Hepatocyte (in vitro differentiated cells): ENCODE results near the gene CDH19. TPM values are rescaled to one million over a fixed set of nuclear protein-coding genes. Genes with fewer than 3 reads are reported as not detected.

Source experiments
- DNase-seq: peaks from one replicate; pipeline ENCODE4 v3.0.0-alpha.2; 2016; ENCODE audit warnings: low spot score
- H2AFZ ChIP-seq: fragments of 200-600 bp; sonication (generic); 2 replicates; pipeline ENCODE4 v1.6.0; 2016; ENCODE audit warnings: antibody characterized with exemption, mild to moderate bottlenecking
- H3K27ac ChIP-seq: fragments of 200-600 bp; sonication (generic); 2 replicates; pipeline ENCODE4 v1.5.1; 2016; ENCODE audit warnings: mild to moderate bottlenecking
- H3K27me3 ChIP-seq: fragments of 200-600 bp; sonication (generic); 2 replicates; pipeline ENCODE4 v1.6.1; 2016
- H3K36me3 ChIP-seq: fragments of 200-600 bp; sonication (generic); replicated peaks from 2 replicates; pipeline ENCODE4 v1.5.1; 2016; ENCODE audit warnings: low read depth; ENCODE audit not compliant: insufficient read depth
- H3K4me1 ChIP-seq: fragments of 200-600 bp; sonication (generic); 2 replicates; pipeline ENCODE4 v1.5.1; 2016; ENCODE audit warnings: mild to moderate bottlenecking, moderate library complexity; ENCODE audit not compliant: insufficient read depth
- H3K4me2 ChIP-seq: fragments of 200-600 bp; sonication (generic); 2 replicates; pipeline ENCODE4 v1.6.0; 2016
- H3K4me3 ChIP-seq: fragments of 200-600 bp; sonication (generic); 2 replicates; pipeline ENCODE4 v1.5.1; 2016; ENCODE audit warnings: mild to moderate bottlenecking
- H3K79me2 ChIP-seq: fragments of 200-600 bp; sonication (generic); 2 replicates; pipeline ENCODE4 v1.6.0; 2017; ENCODE audit warnings: mild to moderate bottlenecking
- H3K9me2 ChIP-seq: fragments of 200-600 bp; sonication (generic); replicated peaks from 2 replicates; pipeline ENCODE4 v1.6.0; 2017; ENCODE audit warnings: mild to moderate bottlenecking; ENCODE audit not compliant: insufficient read depth
- H3K9me3 ChIP-seq: fragments of 200-600 bp; sonication (generic); 2 replicates; pipeline ENCODE4 v1.5.1; 2016; ENCODE audit warnings: low read depth, mild to moderate bottlenecking
- H4K20me1 ChIP-seq: fragments of 200-600 bp; sonication (generic); 2 replicates; pipeline ENCODE4 v1.6.0; 2016; ENCODE audit warnings: mild to moderate bottlenecking; ENCODE audit not compliant: insufficient read depth, poor library complexity, severe bottlenecking
- CTCF ChIP-seq: fragments of 200-600 bp; sonication (generic); IDR thresholded peaks from 2 replicates; pipeline ENCODE4 v1.5.1; 2016; ENCODE audit warnings: antibody characterized with exemption, mild to moderate bottlenecking; ENCODE audit not compliant: poor library complexity
- EZH2 ChIP-seq: fragments of 200-600 bp; sonication (generic); IDR thresholded peaks from 2 replicates; pipeline ENCODE4 v1.6.1; 2016; ENCODE audit warnings: antibody characterized with exemption, mild to moderate bottlenecking, borderline replicate concordance
- EZH2phosphoT487 ChIP-seq: fragments of 200-600 bp; sonication (generic); IDR thresholded peaks from one replicate; pipeline ENCODE4 v1.6.1; 2018; ENCODE audit warnings: antibody characterized with exemption, mild to moderate bottlenecking, low read depth, moderate library complexity; ENCODE audit not compliant: unreplicated experiment, severe bottlenecking
- whole genome bisulfite sequencing: methylation state at CpG from one replicate; pipeline ENCODE4 v1.1.6; 2016; ENCODE audit warnings: low lambda C conversion rate; ENCODE audit errors: missing lambda C conversion rate; 5-methylcytosine and 5-hydroxymethylcytosine counted together
- polyA plus RNA-seq: library from polyadenylated mRNA; unstranded; fragments of >200 nt; fragmentation: Nextera tagmentation; extraction: Ambion mirVana; gene quantifications from 2 replicates; pipeline ENCODE4 v1.2.1, GENCODE V29; 2016
- total RNA-seq: library from RNA; depleted of rRNA; stranded (reverse); fragments of >200 nt; gene quantifications from 2 replicates; pipeline ENCODE4 v1.2.3, GENCODE V29; 2014

CDH19 gene
- total and polyA plus RNA-seq, 2 experiments from 2014 or later = not detected

DNA sequence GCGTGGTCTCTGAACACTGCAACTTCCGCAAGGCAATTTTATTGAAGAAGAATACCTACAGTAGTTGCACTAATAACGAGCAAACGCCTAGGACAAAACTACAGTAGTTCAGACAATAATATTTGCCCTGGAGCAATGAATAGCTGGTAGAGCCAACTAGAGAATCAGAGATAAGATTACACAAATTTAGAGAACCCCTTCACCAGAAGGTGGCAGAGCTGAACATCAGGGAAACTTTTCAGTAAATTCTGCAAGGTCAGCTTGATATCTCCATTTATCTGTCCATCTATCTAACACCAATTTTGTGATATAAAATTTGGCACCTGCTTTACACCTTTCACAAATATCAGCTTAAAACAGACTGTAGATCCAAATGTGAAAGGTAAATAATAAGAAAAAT, 43.8 kb downstream of the CDH19 start:
- TF ChIP-seq EZH2phosphoT487 (no peak), CTCF (peak; percentile 45), EZH2 (no peak)
- Histone ChIP-seq H3K4me3 (no peak overlapping the region), H3K4me1 (no peaks in the 10 kb centered on the region), H3K4me2 (no peak overlapping the region), H3K27me3 (no peaks in the 10 kb centered on the region), H4K20me1 (no peaks in the 10 kb centered on the region), H2AFZ (no peak overlapping the region), H3K36me3 (no peaks in the 10 kb centered on the region), H3K9me3 (no peaks in the 10 kb centered on the region), H3K79me2 (no peaks in the 10 kb centered on the region), H3K9me2 (no peaks in the 10 kb centered on the region), H3K27ac (no peak overlapping the region)
- 56% methylated on average over 4 of the region's 4 CpGs for WGBS
- DNase-seq = peak; percentile 25

- no peak overlapping the region for H3K4me3 ChIP-seq
- no peaks in the 10 kb centered on the region for H4K20me1 ChIP-seq
- H3K27me3 ChIP-seq = no peaks in the 10 kb centered on the region
- no peak for DNase-seq
- no peak overlapping the region for H3K4me2 ChIP-seq
- H2AFZ ChIP-seq = no peak overlapping the region
- TF ChIP-seq EZH2phosphoT487 = no peak
- no peaks in the 10 kb centered on the region for H3K9me3 ChIP-seq
- H3K79me2 ChIP-seq = no peaks in the 10 kb centered on the region
- H3K4me1 ChIP-seq = no peaks in the 10 kb centered on the region
- H3K9me2 ChIP-seq = no peaks in the 10 kb centered on the region
- no peaks in the 10 kb centered on the region for H3K36me3 ChIP-seq
- no peak overlapping the region for H3K27ac ChIP-seq
- 66% methylated on average over 5 of the region's 5 CpGs for WGBS
These were observed 45.1 kb downstream of the CDH19 start for GRCh38 chr18:66558773-66559172.

- H3K9me3 ChIP-seq = no peaks in the 10 kb centered on the region
These were observed 46.8 kb downstream of the CDH19 start for GRCh38 chr18:66557091-66557490.

DNA sequence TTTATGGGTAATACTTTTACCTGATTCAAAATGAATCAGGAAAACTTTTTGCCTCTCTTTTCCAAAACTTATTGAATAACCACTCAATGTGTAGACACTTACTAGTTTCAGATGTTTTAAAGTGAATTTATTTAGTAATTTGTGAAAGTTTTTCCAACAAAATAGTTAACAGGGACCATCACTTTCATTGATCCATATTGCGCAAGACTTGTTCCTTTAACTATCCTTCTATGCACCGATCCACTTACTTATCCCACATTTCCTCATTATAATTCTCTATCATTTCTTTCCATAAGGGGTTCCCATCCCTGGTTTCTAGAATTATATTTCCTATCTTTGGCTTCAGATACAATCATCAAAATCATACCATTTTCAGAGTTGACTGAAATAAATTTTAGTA, 48.3 kb downstream of the CDH19 start:
- no peak overlapping the region for H3K4me2 ChIP-seq
- no peaks in the 10 kb centered on the region for H3K9me3 ChIP-seq
- no peak overlapping the region for H2AFZ ChIP-seq
- H3K27ac ChIP-seq = no peak overlapping the region
- H3K9me2 ChIP-seq = no peaks in the 10 kb centered on the region
- H3K79me2 ChIP-seq = no peaks in the 10 kb centered on the region
- H3K4me3 ChIP-seq = no peak overlapping the region
- WGBS = 100% methylated on average over 2 of the region's 2 CpGs
- no peak for TF ChIP-seq EZH2
- TF ChIP-seq EZH2phosphoT487 = no peak
- TF ChIP-seq CTCF = no peak
- H3K36me3 ChIP-seq = no peaks in the 10 kb centered on the region
- no peaks in the 10 kb centered on the region for H3K27me3 ChIP-seq
- no peaks in the 10 kb centered on the region for H3K4me1 ChIP-seq
- no peak for DNase-seq
- no peaks in the 10 kb centered on the region for H4K20me1 ChIP-seq

More at GRCh38 chr18:66557091-66557490, 46.8 kb downstream of the CDH19 start:
- H2AFZ ChIP-seq = no peak overlapping the region
- H4K20me1 ChIP-seq = no peaks in the 10 kb centered on the region
- no peak overlapping the region for H3K4me3 ChIP-seq
- H3K4me2 ChIP-seq = no peak overlapping the region
- no peak for DNase-seq
- H3K79me2 ChIP-seq = no peaks in the 10 kb centered on the region
- TF ChIP-seq EZH2phosphoT487 = no peak
- no peak for TF ChIP-seq CTCF
- TF ChIP-seq EZH2 = no peak
- H3K36me3 ChIP-seq = no peaks in the 10 kb centered on the region
- H3K4me1 ChIP-seq = no peaks in the 10 kb centered on the region
- no peak overlapping the region for H3K27ac ChIP-seq
- H3K27me3 ChIP-seq = no peaks in the 10 kb centered on the region
- H3K9me2 ChIP-seq = no peaks in the 10 kb centered on the region
